CMK (cell line): Measurements from ENCODE around the gene NSMF.

Experiments used
- DNase-seq: peaks from one replicate; pipeline ENCODE4 v3.0.0-alpha.2; 2010; ENCODE audit warnings: low read depth

The NSMF gene

GRCh38 chr9:137492464-137493363, 33.6 kb upstream of the NSMF start:
- peak; percentile 97 for DNase-seq

GRCh38 chr9:137491735-137492432, 32.8 kb upstream of the NSMF start:
- DNase-seq: no peak

DNA sequence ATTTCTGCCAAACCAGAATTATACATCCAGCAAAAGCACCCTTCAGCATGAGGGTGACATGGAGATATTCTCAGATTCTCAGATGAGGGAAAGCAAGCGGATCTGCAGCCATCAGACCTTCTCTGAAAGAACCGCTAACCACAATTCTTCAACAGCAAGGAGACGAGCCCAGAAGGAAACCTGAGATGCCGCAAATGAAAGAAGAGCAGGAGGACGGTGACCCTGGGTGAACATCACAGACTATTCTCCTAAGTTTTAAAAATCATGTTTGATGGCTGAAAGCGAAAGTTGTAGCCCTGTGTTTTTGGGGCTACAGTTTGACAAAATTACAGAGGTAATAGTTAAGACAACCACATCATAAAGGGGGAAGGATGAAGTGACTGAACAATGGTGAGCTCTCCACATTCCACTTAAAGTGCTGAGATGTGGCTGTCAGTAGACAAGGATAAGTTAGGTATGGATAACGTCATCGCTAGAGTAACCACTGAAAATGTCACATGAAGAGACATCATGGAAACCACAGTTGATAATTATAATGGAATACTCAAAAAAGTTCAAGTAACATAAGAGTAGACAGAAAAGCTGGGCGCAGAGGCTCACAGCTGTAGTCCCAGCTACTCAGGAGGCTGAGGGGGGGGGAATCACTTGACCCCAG, 31.5 kb upstream of the NSMF start:
- DNase-seq: no peak

GRCh38 chr9:137488906-137489305, 29.8 kb upstream of the NSMF start:
- no peak for DNase-seq

DNA sequence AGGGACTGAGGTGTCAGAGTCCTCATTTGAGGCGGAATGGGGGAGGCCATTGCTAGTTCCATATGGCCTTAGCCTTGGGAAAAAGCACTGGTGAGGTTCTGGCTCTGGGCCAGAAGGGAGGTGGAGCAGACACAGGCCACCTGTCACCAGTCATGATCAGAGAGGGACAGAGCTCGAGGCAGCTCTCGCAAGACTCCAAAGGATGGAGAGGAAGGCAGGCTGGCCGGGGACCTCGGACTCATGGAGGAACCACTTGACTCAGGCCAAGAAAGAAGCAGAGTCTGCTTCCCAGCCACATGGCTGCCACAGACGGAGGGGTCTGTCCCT, 29.2 kb upstream of the NSMF start:
- no peak for DNase-seq

DNA sequence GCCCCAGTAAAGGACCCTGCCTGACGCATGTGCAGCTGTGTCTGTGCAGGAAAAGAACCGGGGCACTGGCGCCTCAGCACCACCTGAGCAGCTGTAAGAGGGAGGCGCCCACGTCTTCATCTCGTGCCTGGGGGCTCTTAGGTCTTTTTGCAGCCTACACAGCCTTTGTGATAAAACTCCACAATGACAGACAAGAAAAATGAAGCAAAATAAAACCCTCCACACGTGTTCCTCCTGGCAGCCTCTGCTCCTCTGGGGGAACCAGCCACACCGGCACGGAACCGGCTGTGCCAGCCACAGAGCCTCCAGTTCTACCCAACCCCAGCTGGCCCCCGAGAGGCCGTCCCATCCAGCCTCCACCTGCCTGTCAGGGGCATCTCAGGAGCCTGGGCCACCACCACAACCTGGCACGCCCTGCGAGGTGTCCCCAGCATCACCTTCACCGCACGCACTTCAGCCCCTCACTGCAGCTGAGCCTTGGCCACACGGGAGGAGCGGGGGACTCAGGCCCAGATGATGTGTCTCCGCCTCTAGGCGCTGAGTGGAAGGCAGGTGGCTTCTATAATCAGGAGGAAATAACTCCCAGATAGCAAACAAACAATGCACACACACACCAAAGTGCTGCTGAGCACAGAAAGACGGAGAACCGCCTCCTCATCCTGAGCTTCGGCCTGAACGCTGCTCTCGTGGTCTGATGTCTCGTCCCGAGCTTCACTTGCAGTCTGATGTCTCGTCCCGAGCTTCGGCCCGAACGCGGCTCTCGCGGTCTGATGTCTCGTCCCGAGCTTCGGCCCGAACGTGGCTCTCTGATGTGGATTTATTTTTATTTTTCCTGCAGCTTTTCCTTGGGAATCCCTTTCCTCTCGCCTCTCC, 28.6 kb upstream of the NSMF start:
- DNase-seq: no peak

GRCh38 chr9:137486545-137487453, 27.7 kb upstream of the NSMF start:
- DNase-seq: no peak

GRCh38 chr9:137486141-137486490, 27.0 kb upstream of the NSMF start:
- no peak for DNase-seq

GRCh38 chr9:137485343-137486140, 26.4 kb upstream of the NSMF start:
- DNase-seq: no peak

GRCh38 chr9:137484551-137485315, 25.6 kb upstream of the NSMF start:
- DNase-seq: no peak

DNA sequence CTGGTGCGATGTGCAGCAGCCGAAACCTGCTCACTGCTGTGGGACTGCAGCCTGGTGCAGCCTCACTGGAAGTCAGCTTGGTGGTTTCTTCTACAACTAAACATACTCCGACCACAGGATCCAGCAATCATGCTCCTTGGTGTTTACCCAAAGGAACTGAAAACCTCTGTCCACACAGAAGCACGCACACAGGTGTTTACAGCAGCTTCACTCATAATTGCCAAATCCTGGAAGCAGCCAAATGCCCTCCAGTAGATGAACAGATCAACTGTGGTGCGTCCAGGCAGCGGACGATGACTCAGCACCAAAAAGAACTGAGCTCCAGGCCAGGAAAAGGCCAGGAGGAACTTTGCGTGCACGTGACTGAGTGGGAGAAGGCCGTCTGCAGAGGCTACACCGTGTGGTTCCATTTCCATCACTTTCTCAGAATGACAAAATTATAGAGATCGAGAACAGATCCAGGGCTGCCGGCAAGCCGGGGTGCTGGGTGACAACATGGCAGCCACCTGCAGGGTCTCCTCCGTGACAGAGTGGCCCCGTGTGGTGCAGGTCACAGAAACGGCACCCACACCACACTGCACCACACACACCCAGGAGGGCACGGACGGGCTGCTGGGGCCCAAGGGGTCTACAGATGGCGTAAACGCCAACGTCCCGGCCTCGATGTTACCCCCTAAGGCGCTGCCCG, 23.1 kb upstream of the NSMF start:
- DNase-seq: peak; percentile 49

- DNase-seq: no peak
These were observed 21.9 kb upstream of the NSMF start for GRCh38 chr9:137480686-137481683.

DNA sequence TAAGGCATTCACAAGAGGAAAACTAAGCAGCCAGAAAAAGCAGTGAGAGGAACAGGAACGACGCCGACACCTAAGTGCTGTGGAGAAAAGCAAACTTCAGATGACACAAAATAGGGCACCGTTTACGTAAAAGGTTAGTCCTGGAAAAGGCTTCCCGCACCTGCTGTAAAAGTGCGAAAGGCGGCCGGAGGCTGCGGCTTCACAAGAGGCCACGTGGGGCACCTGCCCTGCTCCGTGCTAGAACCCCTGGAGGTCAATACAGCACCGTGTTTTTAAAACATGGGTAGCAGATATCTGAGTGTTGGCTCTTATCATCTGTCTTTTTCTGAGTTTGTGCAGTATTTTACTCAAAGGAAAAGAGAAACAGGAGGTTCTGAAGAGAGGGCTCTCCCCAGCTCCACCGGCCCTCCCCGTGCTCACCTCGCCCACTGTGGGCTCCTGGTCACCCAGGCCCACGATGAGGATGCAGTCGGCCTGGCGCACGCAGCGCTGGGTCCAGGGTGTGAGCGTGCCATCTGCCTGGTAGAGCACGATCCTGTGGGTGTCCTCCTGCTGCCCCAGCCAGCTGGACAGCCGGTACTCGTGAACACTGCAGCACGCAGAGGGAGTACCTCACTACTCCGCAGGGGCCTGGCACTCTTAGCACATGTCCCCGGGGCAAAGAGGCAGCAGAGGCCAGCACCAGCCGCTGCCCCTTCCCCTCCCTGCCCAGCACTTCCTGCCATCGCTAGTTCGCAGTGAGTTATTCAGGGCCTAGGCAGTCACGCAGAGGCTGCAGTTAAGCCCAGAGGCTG, 21.0 kb upstream of the NSMF start:
- no peak for DNase-seq

GRCh38 chr9:137478962-137479861, 20.1 kb upstream of the NSMF start:
- DNase-seq: no peak

- DNase-seq: no peak
These were observed 19.5 kb upstream of the NSMF start for GRCh38 chr9:137478613-137478961.
